Measurements from ENCODE around the gene MT1X. TPM values are rescaled to one million over a fixed set of nuclear protein-coding genes. Genes with fewer than 3 reads are reported as not detected.

Gene MT1X
- total RNA-seq, 2 donors from 2014 or later: 268 to 697 TPM

GRCh38 chr16:56722200-56722842, 40.1 kb downstream of the MT1X start:
- H3K36me3 ChIP-seq: no peaks in the 10 kb centered on the region
- no peaks in the 10 kb centered on the region for H3K9me3 ChIP-seq
- H3K4me3 ChIP-seq: no peak overlapping the region
- 61% methylated on average over 5 of the region's 5 CpGs for WGBS
- TF ChIP-seq POLR2AphosphoS5 (IDR thresholded peaks at IDR 0.05) (no peak), CTCF (IDR thresholded peaks at IDR 0.05) (no peak), POLR2A (IDR thresholded peaks at IDR 0.05) (no peak)
- no peak for DNase-seq (ENCODE audit: low spot score)
- intact Hi-C loops (cut with DNase I): no loop called here
- H3K27me3 ChIP-seq (replicated peaks; ENCODE audit: insufficient read depth): no peaks in the 10 kb centered on the region
- no peak overlapping the region for H3K27ac ChIP-seq
- H3K4me1 ChIP-seq (replicated peaks): no peaks in the 10 kb centered on the region

DNA sequence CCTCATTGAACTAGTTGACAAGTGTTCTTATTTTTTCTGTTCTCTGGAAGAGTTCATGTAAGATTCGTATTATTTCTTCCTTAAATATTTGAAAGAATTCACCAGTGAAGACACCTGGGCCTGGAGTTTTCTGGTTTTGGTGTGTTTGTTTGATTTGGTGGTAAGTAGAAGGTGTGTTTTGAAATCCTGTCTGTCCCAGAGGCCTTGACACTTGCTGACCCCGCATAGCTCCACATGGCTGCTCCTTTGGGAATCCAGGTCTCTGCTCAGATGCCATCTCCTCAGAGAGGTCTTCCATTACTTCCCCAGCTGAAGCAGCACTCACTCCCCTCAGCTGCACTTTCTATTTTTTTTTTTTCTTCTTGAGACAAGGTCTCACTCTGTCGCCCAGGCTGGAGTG, 41.9 kb downstream of the MT1X start:
- TF ChIP-seq POLR2AphosphoS5 (IDR thresholded peaks at IDR 0.05): no peak
- no peak for TF ChIP-seq CTCF (IDR thresholded peaks at IDR 0.05)
- TF ChIP-seq POLR2A (IDR thresholded peaks at IDR 0.05): no peak
- no peaks in the 10 kb centered on the region for H3K9me3 ChIP-seq
- no peaks in the 10 kb centered on the region for H3K4me1 ChIP-seq (replicated peaks)
- no peak overlapping the region for H3K4me3 ChIP-seq
- 95% methylated on average over 3 of the region's 3 CpGs for WGBS
- H3K27me3 ChIP-seq (replicated peaks; ENCODE audit: insufficient read depth): no peaks in the 10 kb centered on the region
- DNase-seq (ENCODE audit: low spot score): no peak
- no peak overlapping the region for H3K27ac ChIP-seq
- H3K36me3 ChIP-seq: no peaks in the 10 kb centered on the region
- intact Hi-C loops (cut with DNase I): no loop called here

GRCh38 chr16:56726283-56726682, 44.0 kb downstream of the MT1X start:
- 88% methylated on average over 2 of the region's 2 CpGs for WGBS
- Histone ChIP-seq H3K4me1 (replicated peaks) (no peaks in the 10 kb centered on the region), H3K27ac (no peak overlapping the region), H3K9me3 (no peaks in the 10 kb centered on the region), H3K4me3 (no peak overlapping the region), H3K36me3 (no peaks in the 10 kb centered on the region), H3K27me3 (replicated peaks; ENCODE audit: insufficient read depth) (no peaks in the 10 kb centered on the region)
- no peak for DNase-seq (ENCODE audit: low spot score)
- TF ChIP-seq POLR2A (IDR thresholded peaks at IDR 0.05) (no peak), CTCF (IDR thresholded peaks at IDR 0.05) (no peak), POLR2AphosphoS5 (IDR thresholded peaks at IDR 0.05) (no peak)
- intact Hi-C loops (cut with DNase I): no loop called here

- Histone ChIP-seq H3K9me3 (no peaks in the 10 kb centered on the region), H3K36me3 (no peaks in the 10 kb centered on the region), H3K27me3 (replicated peaks; ENCODE audit: insufficient read depth) (no peaks in the 10 kb centered on the region), H3K4me3 (no peak overlapping the region), H3K4me1 (replicated peaks) (no peaks in the 10 kb centered on the region), H3K27ac (no peak overlapping the region)
- no peak for DNase-seq (ENCODE audit: low spot score)
- 95% methylated on average over 6 of the region's 6 CpGs for WGBS
- intact Hi-C loops (cut with DNase I): no loop called here
- no peak for TF ChIP-seq POLR2AphosphoS5 (IDR thresholded peaks at IDR 0.05)
- no peak for TF ChIP-seq POLR2A (IDR thresholded peaks at IDR 0.05)
- TF ChIP-seq CTCF (IDR thresholded peaks at IDR 0.05): no peak
Observed at GRCh38 chr16:56726926-56727325, 44.7 kb downstream of the MT1X start.

- intact Hi-C loops (cut with DNase I): no loop called here
- H3K27ac ChIP-seq: no peak overlapping the region
- H3K36me3 ChIP-seq: no peaks in the 10 kb centered on the region
- H3K27me3 ChIP-seq (replicated peaks; ENCODE audit: insufficient read depth): no peaks in the 10 kb centered on the region
- H3K9me3 ChIP-seq: no peaks in the 10 kb centered on the region
- TF ChIP-seq CTCF (IDR thresholded peaks at IDR 0.05) (no peak), POLR2A (IDR thresholded peaks at IDR 0.05) (no peak), POLR2AphosphoS5 (IDR thresholded peaks at IDR 0.05) (no peak)
- H3K4me3 ChIP-seq: no peak overlapping the region
- H3K4me1 ChIP-seq (replicated peaks): no peaks in the 10 kb centered on the region
- no peak for DNase-seq (ENCODE audit: low spot score)
- 97% methylated on average over 1 of the region's 1 CpG for WGBS
Observed at GRCh38 chr16:56728027-56728426, 45.8 kb downstream of the MT1X start.
